ENCODE measurements around the gene CNTROB.

CNTROB gene

GRCh38 chr17:7910281-7910680, 21.7 kb upstream of the CNTROB start:
- no peak for DNase-seq

DNA sequence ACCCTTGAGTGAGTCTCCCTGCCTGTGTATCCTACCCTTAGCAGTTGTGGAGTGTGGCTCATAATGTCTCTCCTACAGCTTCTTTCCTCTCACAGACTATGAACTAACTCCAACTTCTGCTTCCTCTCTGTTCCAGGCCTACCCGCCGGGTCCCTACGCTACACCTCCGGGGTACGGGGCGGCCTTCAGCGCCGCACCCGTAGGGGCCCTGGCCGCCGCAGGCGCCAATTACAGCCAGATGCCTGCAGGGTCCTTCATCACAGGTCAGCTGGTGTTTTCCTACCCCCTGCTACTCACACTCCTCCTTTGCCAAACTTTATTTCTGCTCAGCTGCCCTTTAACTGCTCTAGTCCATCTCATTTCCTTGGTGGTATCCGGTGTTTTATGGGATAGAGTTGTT, 21.3 kb upstream of the CNTROB start:
- DNase-seq, result no peak

DNA sequence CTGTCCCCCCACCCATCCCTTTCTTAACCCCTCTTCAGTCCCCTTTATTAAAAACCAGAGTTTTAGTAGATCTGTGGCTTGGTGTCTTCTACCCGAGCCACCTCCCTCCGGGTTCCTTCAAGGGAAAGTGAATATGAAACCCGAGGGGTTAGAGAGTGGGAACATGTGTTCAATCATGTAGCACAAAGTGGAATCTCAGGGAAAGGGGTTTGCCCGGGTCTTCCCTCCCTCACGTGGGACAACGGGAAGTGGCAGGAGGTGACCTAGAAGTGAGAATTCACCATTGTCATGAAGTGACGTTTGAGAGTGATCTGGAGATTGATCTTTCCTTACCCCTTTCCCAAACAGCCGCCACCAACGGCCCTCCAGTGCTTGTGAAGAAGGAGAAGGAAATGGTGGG, 20.9 kb upstream of the CNTROB start:
- DNase-seq, result no peak

DNA sequence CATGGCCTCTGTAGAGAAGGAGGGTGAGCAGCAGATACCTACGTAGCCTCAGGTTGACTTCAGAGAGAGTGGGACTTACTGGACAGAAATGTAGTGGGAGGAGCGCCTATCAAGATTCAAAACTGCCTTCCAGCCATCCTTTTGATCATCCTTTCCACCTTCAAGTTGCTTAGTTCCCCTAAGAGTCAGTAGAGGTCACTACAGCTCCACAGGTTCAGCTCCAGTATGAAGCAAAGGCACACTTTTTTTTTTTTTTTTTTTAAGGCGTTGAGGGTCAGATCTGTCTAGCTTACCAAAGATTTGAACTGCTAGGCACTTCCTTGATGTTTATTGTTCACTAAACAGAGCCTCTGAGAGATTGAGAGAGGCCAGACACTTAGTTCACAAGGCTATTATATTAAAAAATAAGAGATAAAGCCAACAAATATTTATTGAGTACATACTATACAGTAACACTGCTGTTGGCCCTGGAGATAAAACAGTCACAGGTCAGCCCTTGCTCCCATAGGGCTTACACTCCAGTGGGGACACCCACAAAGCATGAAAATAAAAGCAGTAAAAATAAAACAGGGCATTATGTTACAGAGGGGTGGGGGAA, 19.0 kb upstream of the CNTROB start:
- peak; percentile 58 for DNase-seq

DNA sequence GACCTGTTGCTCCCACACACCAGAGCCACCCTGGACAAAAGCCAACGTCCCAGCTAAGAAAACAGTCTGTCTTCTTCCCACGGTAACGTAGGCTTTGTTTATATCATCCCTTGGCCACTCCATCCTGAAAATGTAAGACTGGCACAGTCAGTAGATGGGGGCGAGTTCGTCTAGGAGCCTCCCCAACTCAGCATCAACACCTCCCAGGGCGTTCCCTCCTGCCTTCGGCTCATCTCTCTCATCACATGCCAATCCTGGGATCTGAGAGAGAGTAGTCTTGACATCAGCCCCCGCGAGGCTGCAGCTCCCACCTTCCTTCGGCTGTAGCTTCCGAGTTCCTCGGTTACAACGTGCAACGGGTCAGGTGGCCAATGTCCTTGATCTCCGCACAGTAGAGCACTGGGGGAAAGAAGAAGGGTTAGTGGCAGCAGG, 16.8 kb upstream of the CNTROB start:
- peak; percentile 84 for DNase-seq

DNA sequence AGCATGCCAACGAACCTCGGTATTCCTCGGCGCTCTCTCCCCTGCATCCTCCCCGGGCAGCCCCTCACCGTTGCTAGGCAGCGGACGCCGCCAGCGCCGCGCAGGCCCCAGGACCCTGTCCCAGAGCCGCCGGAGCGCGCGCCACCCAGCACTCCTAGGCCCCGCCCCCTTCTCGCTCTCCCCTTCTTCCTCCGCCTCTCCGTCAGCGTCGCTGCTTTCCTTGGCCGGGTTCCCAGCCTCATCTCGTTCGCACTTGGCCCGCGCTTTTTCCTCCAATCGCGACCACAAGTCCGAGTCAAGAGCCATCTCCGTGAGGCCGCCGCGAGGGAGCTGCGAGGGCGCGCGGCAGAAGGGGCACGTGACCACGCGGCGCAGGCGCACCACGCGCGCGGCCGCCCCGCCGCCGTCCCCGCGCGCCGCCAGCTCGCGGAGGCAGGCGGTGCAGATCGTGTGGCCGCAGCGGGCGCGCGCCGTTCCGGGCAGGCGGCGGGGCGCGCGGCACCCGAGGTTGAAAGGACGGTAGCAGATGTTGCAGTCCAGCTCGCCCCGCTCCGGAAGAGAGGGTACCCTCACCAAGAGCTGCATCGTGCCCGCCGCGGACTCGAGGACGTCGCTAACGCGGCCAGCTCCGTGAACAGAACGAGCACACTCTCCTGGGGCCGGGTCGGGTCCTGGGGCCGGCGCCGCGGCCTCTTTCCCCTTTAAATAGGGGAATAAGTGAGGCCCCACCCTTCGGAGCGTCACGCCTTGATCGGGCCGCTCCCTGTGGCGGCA, 16.2 kb upstream of the CNTROB start, which contains the start of gene RNF227:
Gene RNF227 (minus strand): TSS at position 679 of the 774 bp plus-strand sequence. CDS start 94 bp downstream, at position 585.
- peak; percentile 84 for DNase-seq

GRCh38 chr17:7916385-7916682, 15.7 kb upstream of the CNTROB start:
- DNase-seq, result no peak

GRCh38 chr17:7916808-7917207, 15.2 kb upstream of the CNTROB start:
- no peak for DNase-seq

DNA sequence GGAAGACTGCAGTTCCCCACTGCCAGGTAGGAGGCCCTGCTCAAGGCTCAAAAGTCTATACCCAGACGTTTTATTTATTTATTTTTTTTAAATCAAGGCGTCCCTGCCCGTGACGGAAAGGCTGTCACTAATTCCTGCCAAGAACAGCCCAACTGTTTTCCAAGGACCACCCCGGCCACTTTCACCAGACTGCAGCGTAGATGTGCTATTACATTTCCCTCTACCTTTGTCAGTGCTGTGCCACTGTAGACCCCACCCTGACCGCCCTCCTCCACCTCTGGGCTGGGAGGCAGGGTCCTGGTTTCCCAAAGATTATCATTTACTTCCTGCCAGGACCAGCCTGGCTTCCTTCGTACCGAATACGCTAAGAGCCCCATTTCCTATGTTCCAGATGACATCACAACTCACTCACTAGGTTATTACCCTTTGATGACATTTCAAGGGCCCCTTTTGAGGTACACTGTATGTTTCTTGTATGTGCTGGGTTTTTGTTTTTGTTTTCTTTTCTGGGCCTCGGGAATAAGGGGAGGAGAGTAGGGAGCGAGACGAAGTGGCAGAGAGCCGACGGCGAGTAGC, 9.6 kb upstream of the CNTROB start:
- DNase-seq, result no peak

GRCh38 chr17:7922845-7923628, 9.0 kb upstream of the CNTROB start:
- no peak for DNase-seq

GRCh38 chr17:7927596-7927995, 4.4 kb upstream of the CNTROB start:
- DNase-seq, result no peak

GRCh38 chr17:7929158-7930023, 2.6 kb upstream of the CNTROB start, which contains the start of gene KCNAB3:
Gene KCNAB3, minus strand, starts transcription at chr17:7929856. Its CDS starts 421 bp downstream, at chr17:7929435.
- no peak for DNase-seq

GRCh38 chr17:7930841-7931631, 970 bp upstream of the CNTROB start:
- DNase-seq, result no peak

DNA sequence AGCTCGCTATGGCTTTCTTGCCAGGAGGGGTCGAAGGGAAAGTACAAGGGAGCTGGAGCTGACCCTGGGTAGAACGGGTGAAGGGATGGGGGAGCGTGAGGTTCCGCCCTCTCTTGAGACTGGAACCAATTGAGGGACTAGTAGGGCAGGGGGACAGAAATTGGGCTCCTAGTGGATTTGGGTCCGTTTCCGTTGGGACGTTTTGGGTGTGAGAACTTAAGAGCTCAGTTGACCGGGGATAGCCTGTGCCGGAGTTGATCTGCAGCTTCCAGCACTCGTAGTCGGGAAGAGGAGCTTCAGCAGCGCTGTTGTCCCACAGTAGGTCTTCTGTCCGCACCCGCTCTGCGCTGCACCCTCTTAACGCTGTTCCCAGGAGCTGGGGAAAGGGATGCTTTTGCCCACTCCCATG, 481 bp downstream of the CNTROB start:
- DNase-seq, result no peak

GRCh38 chr17:7932949-7933348, 943 bp downstream of the CNTROB start:
- DNase-seq, result peak; percentile 32

GRCh38 chr17:7935859-7936258, 3.9 kb downstream of the CNTROB start:
- no peak for DNase-seq

DNA sequence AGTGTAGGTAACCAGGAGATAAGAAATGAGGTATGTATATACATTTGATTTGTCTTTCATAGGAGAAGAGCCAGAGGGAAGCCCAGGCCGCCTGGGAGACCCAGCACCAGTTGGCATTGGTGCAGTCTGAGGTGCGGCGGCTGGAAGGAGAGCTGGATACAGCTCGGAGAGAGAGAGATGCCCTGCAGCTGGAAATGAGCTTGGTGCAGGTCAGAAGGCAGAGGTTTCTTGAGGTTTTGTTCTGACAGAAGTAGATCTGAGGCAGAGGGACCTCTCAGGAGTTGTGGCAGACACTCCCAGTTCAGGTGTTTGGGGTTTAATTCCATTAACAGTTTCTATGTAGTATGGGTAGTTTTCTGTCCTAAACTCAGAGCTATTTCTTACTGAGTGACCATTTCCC, 8.0 kb downstream of the CNTROB start:
- no peak for DNase-seq

DNA sequence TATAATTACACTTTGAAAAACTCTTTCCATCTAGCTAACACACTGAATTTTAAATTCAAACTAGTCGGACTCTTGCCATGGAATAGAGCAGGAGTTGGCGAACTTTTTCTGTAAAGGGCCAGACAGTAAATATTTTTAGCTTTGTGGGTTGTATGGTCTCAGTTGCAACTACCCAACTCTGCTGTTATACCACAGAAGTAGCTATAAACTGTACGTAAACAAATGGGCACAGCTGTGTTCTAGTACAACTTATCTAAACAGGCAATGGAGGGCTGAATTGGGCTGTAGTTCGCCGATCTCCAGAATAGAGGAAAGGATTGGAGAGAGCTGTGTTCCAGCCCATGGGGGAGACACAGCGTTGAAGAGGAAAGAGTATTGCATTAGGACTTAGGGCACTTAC, 8.7 kb downstream of the CNTROB start:
- DNase-seq, result no peak

- DNase-seq, result no peak
These were observed 11.3 kb downstream of the CNTROB start for GRCh38 chr17:7943291-7943690.

GRCh38 chr17:7944326-7944725, 12.3 kb downstream of the CNTROB start:
- DNase-seq, result no peak

- no peak for DNase-seq
These were observed 13.6 kb downstream of the CNTROB start for GRCh38 chr17:7945651-7946050.

- no peak for DNase-seq
These were observed 14.4 kb downstream of the CNTROB start for GRCh38 chr17:7946441-7946840.
